Nephron progenitor cell (in vitro differentiated cells): Measurements from ENCODE around the gene EN2.

Source experiments
- DNase-seq: peaks from one replicate; pipeline ENCODE4 v3.0.0; 2021
- H3K27ac Mint-ChIP-seq: 2 replicates; pipeline ENCODE4 v1.8.0; 2021; ENCODE audit warnings: mild to moderate bottlenecking, moderate library complexity, mixed read lengths
- H3K27me3 Mint-ChIP-seq: 2 replicates; pipeline ENCODE4 v1.8.0; 2021; ENCODE audit warnings: mild to moderate bottlenecking, low read depth, mixed read lengths; ENCODE audit not compliant: poor library complexity
- H3K36me3 Mint-ChIP-seq: 2 replicates; pipeline ENCODE4 v1.8.0; 2021; ENCODE audit warnings: low read depth, mixed read lengths
- H3K4me1 Mint-ChIP-seq: 2 replicates; pipeline ENCODE4 v1.8.0; 2021; ENCODE audit warnings: mixed read lengths
- H3K4me3 Mint-ChIP-seq: 2 replicates; pipeline ENCODE4 v1.8.0; 2021; ENCODE audit warnings: mild to moderate bottlenecking, moderate library complexity, mixed read lengths
- H3K9me3 Mint-ChIP-seq: 2 replicates; pipeline ENCODE4 v1.8.0; 2021; ENCODE audit warnings: mild to moderate bottlenecking, moderate library complexity, mixed read lengths
- CTCF ChIP-seq: fragments of 200-600 bp; sonication (generic); IDR thresholded peaks from 2 replicates; pipeline ENCODE4 v1.5.0; 2021; ENCODE audit warnings: antibody characterized with exemption

The EN2 gene

DNA sequence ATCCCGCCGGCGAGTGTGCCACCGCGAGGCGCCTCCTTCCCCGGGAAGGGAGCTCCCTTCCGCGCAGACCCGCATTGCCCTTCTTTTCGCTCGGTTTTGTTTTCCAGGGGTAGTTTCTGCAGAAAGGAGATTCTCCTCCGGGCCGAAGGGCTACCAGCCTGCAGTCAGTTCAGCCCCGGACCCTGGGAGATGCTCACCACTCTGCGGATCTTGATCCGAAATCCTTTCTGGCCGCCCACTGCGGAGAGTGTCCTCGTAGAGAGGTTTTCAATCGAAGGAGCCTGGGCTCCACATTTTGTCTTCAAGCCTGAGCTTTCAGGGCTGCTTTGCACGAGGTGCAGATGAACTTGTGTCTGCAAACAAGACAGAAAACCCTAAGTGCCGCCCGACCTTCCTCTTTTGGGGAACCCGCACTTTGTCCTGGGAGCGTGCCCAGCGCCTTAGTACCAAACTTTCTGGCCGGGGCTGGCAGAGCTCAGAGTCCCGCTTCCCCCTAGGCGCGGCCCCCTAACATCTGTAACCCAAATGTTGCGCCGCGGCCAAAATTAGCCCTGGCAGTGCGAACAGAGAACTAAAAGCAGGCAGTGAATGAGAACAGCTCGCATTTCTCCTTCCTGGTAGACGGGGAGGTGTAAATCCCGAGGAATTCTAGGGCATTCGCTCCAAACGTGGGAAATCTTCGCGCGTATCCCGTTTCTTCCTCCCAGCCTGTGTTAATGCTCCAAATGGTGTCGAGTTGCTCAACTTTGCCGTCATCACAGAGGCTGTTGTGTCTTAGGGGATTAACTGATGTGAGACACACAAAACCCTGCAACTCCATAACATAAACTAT lies 6.7 kb upstream of the EN2 start:
- no peak for DNase-seq
- H3K27me3 Mint-ChIP-seq: peaks cover 100% of the 10 kb centered on the region
- H3K9me3 Mint-ChIP-seq: no peaks in the 10 kb centered on the region
- no peak for TF ChIP-seq CTCF
- H3K4me3 Mint-ChIP-seq: no peak overlapping the region
- H3K27ac Mint-ChIP-seq: no peak overlapping the region
- peaks cover 20% of the 10 kb centered on the region for H3K4me1 Mint-ChIP-seq
- H3K36me3 Mint-ChIP-seq: no peaks in the 10 kb centered on the region

DNA sequence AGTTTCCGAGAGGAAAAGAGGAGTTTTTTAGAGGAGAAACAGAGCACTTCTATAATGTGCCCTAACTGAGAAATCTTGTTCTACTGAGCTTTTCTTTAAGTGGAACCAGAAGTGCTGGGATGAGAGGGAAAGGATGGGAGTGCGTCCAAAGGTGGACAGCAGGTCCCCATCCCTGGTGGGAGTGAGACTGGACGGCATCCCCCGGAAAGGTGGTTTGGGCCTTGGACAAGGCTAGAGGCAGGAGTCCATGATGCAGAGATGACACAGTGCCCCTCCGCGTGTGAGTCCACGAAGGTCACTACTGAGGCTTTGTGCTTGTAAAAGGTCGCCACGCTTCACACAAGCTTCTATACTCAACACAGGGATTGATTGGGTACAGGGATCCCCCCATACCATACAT lies 6.1 kb upstream of the EN2 start:
- peaks cover 100% of the 10 kb centered on the region for H3K27me3 Mint-ChIP-seq
- peaks cover 20% of the 10 kb centered on the region for H3K4me1 Mint-ChIP-seq
- no peak for DNase-seq
- no peaks in the 10 kb centered on the region for H3K36me3 Mint-ChIP-seq
- H3K4me3 Mint-ChIP-seq: no peak overlapping the region
- H3K9me3 Mint-ChIP-seq: no peaks in the 10 kb centered on the region
- no peak for TF ChIP-seq CTCF
- no peak overlapping the region for H3K27ac Mint-ChIP-seq

- no peak overlapping the region for H3K4me3 Mint-ChIP-seq
Measured at GRCh38 chr7:155452505-155453295, 5.2 kb upstream of the EN2 start.

GRCh38 chr7:155453296-155454182 lies 4.4 kb upstream of the EN2 start:
- no peak for DNase-seq
- Mint-ChIP-seq H3K4me1 (peaks cover 13% of the 10 kb centered on the region), H3K4me3 (no peak overlapping the region), H3K9me3 (no peaks in the 10 kb centered on the region), H3K27ac (no peak overlapping the region), H3K36me3 (no peaks in the 10 kb centered on the region), H3K27me3 (peaks cover 98% of the 10 kb centered on the region)
- TF ChIP-seq CTCF: no peak

More at GRCh38 chr7:155452505-155453295, 5.2 kb upstream of the EN2 start:
- Mint-ChIP-seq H3K4me1 (peaks cover 19% of the 10 kb centered on the region), H3K27me3 (peaks cover 98% of the 10 kb centered on the region), H3K27ac (no peak overlapping the region), H3K36me3 (no peaks in the 10 kb centered on the region), H3K9me3 (no peaks in the 10 kb centered on the region)
- no peak for DNase-seq
- TF ChIP-seq CTCF: no peak

GRCh38 chr7:155454183-155455112 lies 3.5 kb upstream of the EN2 start:
- H3K9me3 Mint-ChIP-seq: no peaks in the 10 kb centered on the region
- DNase-seq: no peak
- TF ChIP-seq CTCF: no peak
- H3K4me3 Mint-ChIP-seq: no peak overlapping the region
- no peak overlapping the region for H3K27ac Mint-ChIP-seq
- H3K4me1 Mint-ChIP-seq: peaks cover 8% of the 10 kb centered on the region
- H3K36me3 Mint-ChIP-seq: no peaks in the 10 kb centered on the region
- H3K27me3 Mint-ChIP-seq: peaks cover 98% of the 10 kb centered on the region
